Measurements from ENCODE around the gene DNAH1. TPM values are rescaled to one million over a fixed set of nuclear protein-coding genes. Genes with fewer than 3 reads are reported as not detected.

The DNAH1 gene
- total RNA-seq, 1 donor from 2014 or later, result 8.2 TPM

DNA sequence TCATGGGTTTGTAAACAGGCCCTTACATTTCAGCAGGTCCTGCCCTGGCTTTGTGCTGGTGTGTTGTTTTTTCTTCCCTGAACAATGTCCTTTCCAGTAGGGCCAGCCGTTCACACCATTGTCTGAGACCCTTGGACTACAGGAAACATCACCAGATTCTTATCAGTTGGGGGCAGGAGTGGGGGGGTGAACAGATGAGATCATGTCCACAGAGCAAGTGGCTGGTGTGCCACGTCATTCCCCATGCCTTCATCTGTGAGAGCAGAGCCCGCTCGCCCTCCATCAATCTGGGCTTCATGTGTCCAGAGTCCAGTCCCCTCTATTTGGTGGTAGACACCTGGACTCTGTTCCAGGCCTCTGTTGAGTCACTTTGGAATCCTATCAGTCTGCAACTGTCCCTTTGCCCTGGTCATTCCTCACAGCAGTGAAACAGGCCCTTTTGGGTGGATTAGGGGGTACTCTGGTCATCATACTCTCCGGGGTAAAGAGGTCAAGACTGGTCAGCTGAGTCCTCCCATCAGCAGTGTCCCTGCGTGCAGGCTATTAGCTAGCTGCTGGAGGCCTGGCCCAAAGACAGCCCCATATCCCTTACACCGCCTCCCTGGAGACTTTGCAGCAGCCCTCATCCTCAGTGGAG, 113.8 kb downstream of the DNAH1 start:
- Mint-ChIP-seq H3K27ac (no peak overlapping the region), H3K4me3 (no peak overlapping the region), H3K4me1 (peaks cover 32% of the 10 kb centered on the region), H3K36me3 (no peaks in the 10 kb centered on the region), H3K27me3 (ENCODE audit: low read depth) (peaks cover 6% of the 10 kb centered on the region), H3K9me3 (no peaks in the 10 kb centered on the region)
- no peak for DNase-seq (ENCODE audit: low spot score in 2 of 2, unreplicated experiment in 2 of 2)
- TF ChIP-seq, protein P1, sequence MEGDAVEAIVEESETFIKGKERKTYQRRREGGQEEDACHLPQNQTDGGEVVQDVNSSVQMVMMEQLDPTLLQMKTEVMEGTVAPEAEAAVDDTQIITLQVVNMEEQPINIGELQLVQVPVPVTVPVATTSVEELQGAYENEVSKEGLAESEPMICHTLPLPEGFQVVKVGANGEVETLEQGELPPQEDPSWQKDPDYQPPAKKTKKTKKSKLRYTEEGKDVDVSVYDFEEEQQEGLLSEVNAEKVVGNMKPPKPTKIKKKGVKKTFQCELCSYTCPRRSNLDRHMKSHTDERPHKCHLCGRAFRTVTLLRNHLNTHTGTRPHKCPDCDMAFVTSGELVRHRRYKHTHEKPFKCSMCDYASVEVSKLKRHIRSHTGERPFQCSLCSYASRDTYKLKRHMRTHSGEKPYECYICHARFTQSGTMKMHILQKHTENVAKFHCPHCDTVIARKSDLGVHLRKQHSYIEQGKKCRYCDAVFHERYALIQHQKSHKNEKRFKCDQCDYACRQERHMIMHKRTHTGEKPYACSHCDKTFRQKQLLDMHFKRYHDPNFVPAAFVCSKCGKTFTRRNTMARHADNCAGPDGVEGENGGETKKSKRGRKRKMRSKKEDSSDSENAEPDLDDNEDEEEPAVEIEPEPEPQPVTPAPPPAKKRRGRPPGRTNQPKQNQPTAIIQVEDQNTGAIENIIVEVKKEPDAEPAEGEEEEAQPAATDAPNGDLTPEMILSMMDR (IDR thresholded peaks at IDR 0.05; ENCODE audit: unreplicated experiment), result no peak

DNA sequence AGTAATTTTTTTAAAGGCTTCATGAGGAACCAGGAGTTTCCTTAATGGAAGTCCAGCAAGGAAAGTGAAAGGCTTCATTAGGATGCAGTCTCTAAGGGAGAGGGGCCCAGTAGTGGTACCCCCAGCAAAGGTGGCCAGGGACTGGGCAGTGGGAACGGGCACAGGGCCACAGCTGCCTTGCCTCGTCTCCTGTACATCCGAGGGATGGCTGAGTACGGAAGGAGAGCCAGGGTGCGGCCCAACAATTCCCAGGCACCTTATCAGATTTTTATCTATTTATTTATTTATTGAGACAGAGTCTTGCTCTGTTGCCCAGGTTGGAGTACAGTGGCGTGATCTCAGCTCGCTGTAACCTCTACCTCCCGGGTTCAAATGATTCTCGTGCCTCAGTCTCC, 114.3 kb downstream of the DNAH1 start:
- Mint-ChIP-seq H3K9me3 (no peaks in the 10 kb centered on the region), H3K27ac (no peak overlapping the region), H3K4me3 (no peak overlapping the region), H3K27me3 (ENCODE audit: low read depth) (peaks cover 6% of the 10 kb centered on the region), H3K4me1 (peaks cover 32% of the 10 kb centered on the region), H3K36me3 (no peaks in the 10 kb centered on the region)
- DNase-seq (ENCODE audit: low spot score in 2 of 2, unreplicated experiment in 2 of 2), result no peak
- TF ChIP-seq, protein P1 (IDR thresholded peaks at IDR 0.05; ENCODE audit: unreplicated experiment), result no peak

DNA sequence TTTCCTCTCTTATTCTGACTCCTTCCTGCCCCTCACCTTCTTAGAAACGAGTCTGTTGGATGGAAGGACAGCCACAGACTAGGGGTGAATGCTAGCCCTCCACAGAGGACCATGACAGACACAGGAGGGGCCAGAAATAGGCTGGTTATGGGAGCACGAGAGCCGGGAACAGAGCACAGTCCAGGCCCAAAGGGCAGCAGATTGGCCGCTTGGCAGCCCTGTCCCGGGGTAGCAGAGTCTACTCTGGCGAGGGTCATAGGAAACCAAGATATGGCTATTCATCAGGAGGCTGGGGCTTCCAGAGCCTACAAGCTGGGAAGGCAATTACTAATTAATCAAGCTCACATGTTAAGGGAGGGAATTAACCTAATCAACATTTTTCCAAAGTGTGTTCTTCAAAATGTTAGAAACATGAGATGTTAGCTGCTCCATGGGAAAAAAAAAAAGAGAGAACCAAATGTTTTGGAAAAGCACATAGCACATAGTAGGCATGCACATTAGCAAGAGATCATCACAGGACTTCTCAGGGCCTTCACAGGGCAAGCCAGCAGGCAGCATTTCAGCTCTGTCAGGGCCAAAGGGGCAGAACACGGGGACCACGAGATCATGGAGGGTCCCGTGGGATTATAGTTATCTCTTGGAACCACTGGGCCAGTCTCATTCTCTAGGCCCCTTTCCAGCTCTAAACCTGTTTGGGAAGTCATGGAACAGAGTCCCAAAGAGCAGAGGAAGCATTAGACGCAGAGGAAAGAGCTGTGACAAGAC, 115.5 kb downstream of the DNAH1 start:
- Mint-ChIP-seq H3K36me3 (no peaks in the 10 kb centered on the region), H3K27me3 (ENCODE audit: low read depth) (peaks cover 3% of the 10 kb centered on the region), H3K4me3 (no peak overlapping the region), H3K4me1 (peaks cover 32% of the 10 kb centered on the region), H3K9me3 (no peaks in the 10 kb centered on the region), H3K27ac (peak overlapping the region; percentile 44)
- TF ChIP-seq, protein P1 (IDR thresholded peaks at IDR 0.05; ENCODE audit: unreplicated experiment), result no peak
- no peak for DNase-seq (ENCODE audit: low spot score in 2 of 2, unreplicated experiment in 2 of 2)

DNA sequence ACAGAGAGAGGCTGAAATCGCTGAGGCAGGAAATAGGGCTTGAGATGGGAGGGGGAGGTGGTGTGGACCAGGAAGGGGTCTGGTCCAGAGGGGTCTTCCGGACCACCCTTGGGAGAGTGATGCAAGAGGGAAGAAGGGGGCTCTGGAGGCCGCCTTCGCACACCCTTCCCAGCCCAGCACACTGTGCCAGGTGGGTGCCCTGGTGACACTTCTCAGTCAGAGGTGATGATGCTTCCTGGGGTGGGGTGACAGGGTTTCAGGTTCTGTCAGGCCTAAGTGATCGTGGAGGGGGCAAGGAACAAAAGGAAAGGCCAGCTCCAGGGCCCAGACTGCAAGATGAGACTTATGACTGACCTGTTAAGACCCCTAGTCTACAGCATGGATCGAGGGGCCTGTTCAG, 116.1 kb downstream of the DNAH1 start:
- no peaks in the 10 kb centered on the region for H3K9me3 Mint-ChIP-seq
- no peak for DNase-seq (ENCODE audit: low spot score in 2 of 2, unreplicated experiment in 2 of 2)
- H3K27ac Mint-ChIP-seq, result peak overlapping the region; percentile 44
- peaks cover 3% of the 10 kb centered on the region for H3K27me3 Mint-ChIP-seq (ENCODE audit: low read depth)
- TF ChIP-seq, protein P1 (IDR thresholded peaks at IDR 0.05; ENCODE audit: unreplicated experiment), result no peak
- H3K4me1 Mint-ChIP-seq, result peaks cover 32% of the 10 kb centered on the region
- no peaks in the 10 kb centered on the region for H3K36me3 Mint-ChIP-seq
- H3K4me3 Mint-ChIP-seq, result no peak overlapping the region

DNA sequence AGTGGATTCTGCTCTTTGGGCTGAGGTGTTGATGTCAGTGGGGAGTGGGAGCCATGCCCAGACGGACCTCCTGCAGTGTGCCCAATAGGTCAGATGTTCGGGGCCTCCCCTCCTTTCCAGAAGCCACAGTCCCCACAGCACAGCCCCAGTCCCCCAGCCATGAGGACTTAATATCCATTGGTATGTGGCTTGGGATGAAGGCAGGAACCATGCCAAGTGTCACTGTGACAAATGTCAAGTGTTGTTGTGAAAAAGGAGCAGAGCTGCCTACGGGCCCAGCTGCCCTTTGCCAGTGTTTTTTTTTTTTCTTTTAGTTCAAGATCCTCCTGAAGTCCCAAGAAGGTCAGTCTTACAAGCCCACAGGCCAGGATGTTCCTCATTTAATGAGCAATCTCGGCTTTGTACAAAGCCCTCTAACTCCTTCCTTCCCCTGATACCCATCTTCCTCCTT, 116.6 kb downstream of the DNAH1 start:
- Mint-ChIP-seq H3K27ac (no peak overlapping the region), H3K4me1 (peaks cover 32% of the 10 kb centered on the region)
- TF ChIP-seq, protein P1 (IDR thresholded peaks at IDR 0.05; ENCODE audit: unreplicated experiment), result no peak

More for the DNA sequence above, 116.6 kb downstream of the DNAH1 start:
- H3K36me3 Mint-ChIP-seq, result no peaks in the 10 kb centered on the region
- DNase-seq (ENCODE audit: low spot score in 2 of 2, unreplicated experiment in 2 of 2), result no peak
- H3K27me3 Mint-ChIP-seq (ENCODE audit: low read depth), result peaks cover 3% of the 10 kb centered on the region
- H3K4me3 Mint-ChIP-seq, result no peak overlapping the region
- H3K9me3 Mint-ChIP-seq, result no peaks in the 10 kb centered on the region

Data from mesothelial cell of epicardium (in vitro differentiated cells).